H1 (cell line): ENCODE results near the gene POLR3GL. TPM values are rescaled to one million over a fixed set of nuclear protein-coding genes. Genes with fewer than 3 reads are reported as not detected.

Experiments used
- GTF2F1 ChIP-seq: IDR thresholded peaks from 2 replicates; pipeline ENCODE4 v1.6.1; 2012; ENCODE audit warnings: low read depth, low read length, improper control_type of control experiment, borderline replicate concordance
- SP4 ChIP-seq: IDR thresholded peaks from 2 replicates; pipeline ENCODE4 v1.6.1; 2012; ENCODE audit warnings: low read length, inconsistent platforms
- polyA plus RNA-seq, 7 experiments: library from polyadenylated mRNA; depleted of rRNA in 3 of 7; stranded (reverse) in 5 of 7; unstranded in 2 of 7; fragments of >200 nt in 5 of 7; fragments of 200-250 nt in 2 of 7; gene quantifications; 1 replicate in 5 of 7; 2 replicates in 1 of 7; 4 replicates in 1 of 7; pipeline versions ENCODE4 v1.2.1 to v1.2.3, GENCODE V29; 2011 to 2013; ENCODE audit warnings: missing spikeins in 2 of 7, mixed read lengths in 2 of 7
- total RNA-seq: library from RNA; stranded (reverse); fragmentation: NEBNext Ultra II Directional; extraction: Animal tissue kit (Norgen Biotek cat#: 25700); gene quantifications from 2 replicates; pipeline ENCODE4 v1.2.1, GENCODE V29; 2021
- TF ChIP-seq, protein P1 (sequence below): IDR thresholded peaks from 2 replicates; pipeline ENCODE4 v1.6.1; 2012; ENCODE audit warnings: inconsistent platforms

Gene POLR3GL
- total and polyA plus RNA-seq, 2 of the 8 experiments (the other 6 are each of a cell fraction or from before 2014, with no cell fraction given): 3.1 to 3.9 TPM

DNA sequence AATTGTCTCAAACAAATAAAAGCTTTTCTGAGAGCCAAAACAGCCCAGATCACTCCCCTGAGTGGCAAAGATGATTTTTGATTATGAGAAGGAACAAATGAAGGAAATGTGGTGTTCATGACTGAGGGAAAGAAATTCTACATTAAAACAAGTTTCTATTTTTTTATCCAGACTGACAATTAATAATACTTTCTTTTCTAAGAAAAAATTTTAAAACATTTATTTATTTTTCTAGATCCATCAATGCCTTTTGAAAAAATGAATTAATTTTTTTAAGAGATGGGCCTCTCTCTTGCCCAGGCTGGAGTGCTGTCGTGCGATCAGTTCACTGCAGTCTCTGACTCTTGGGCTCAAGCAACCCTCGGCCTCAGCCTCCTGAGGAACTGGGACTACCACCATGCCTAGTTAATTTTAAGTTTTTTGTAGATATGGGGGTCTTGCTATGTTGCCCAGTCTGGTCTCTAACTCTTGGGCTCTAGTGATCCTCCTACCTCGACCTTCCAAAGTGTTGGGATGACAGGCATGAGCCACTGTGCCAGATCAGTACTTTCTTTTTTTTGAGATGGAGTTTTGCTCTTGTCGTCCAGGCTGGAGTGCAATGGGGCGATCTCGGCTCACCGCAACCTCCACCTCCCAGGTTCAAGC, 43.1 kb downstream of the POLR3GL start (continued):
- TF ChIP-seq GTF2F1 (no peak), SP4 (no peak)
- TF ChIP-seq, protein P1, sequence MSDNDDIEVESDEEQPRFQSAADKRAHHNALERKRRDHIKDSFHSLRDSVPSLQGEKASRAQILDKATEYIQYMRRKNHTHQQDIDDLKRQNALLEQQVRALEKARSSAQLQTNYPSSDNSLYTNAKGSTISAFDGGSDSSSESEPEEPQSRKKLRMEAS: no peak
